ENCODE measurements around the gene SCNN1B. TPM values are rescaled to one million over a fixed set of nuclear protein-coding genes. Genes with fewer than 3 reads are reported as not detected.

SCNN1B gene
- total and polyA plus RNA-seq, 11 donors: 0.15 to 1.1 (median 0.34) TPM; not detected in 6

DNA sequence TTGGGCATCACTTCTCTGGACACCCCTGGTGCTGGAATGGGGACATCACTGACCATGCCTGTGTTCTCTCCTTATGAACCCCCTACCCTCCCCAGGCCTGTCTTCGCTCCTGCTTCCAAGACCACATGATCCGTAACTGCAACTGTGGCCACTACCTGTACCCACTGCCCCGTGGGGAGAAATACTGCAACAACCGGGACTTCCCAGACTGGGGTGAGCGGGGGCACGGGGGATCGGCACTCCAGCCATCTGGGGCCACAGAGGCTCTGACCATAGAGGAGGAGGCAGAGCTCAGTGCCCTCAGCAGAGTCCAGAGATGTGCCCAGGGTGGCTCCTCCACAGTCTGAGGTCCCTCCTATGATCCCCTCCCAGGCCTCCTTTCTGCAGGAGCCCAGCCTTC, 73.5 kb downstream of the SCNN1B start:
- no peaks in the 10 kb centered on the region for H3K4me1 ChIP-seq
- H3K36me3 ChIP-seq: no peaks in the 10 kb centered on the region
- H3K27me3 ChIP-seq: peaks cover 0 to 18% (median 0%) of the 10 kb centered on the region in 9 donors
- DNase-seq: no peak
- TF ChIP-seq CTCF (IDR thresholded peaks at IDR 0.05) (no peak), POLR2A (IDR thresholded peaks at IDR 0.05) (no peak)
- no peaks in the 10 kb centered on the region for H3K9me3 ChIP-seq
- intact Hi-C loops (cut with DNase I): loop anchor here in 1 of 10 donors (10.0 kb wide), 1 partner anchor 59 kb away; no protein-coding TSS in a partner anchor
- H3K4me3 ChIP-seq: no peak overlapping the region
- no peak for ATAC-seq
- 86 to 88% (median 88%) methylated on average over 7 of the region's 7 CpGs for WGBS, 4 donors
- no peak overlapping the region for H3K27ac ChIP-seq

DNA sequence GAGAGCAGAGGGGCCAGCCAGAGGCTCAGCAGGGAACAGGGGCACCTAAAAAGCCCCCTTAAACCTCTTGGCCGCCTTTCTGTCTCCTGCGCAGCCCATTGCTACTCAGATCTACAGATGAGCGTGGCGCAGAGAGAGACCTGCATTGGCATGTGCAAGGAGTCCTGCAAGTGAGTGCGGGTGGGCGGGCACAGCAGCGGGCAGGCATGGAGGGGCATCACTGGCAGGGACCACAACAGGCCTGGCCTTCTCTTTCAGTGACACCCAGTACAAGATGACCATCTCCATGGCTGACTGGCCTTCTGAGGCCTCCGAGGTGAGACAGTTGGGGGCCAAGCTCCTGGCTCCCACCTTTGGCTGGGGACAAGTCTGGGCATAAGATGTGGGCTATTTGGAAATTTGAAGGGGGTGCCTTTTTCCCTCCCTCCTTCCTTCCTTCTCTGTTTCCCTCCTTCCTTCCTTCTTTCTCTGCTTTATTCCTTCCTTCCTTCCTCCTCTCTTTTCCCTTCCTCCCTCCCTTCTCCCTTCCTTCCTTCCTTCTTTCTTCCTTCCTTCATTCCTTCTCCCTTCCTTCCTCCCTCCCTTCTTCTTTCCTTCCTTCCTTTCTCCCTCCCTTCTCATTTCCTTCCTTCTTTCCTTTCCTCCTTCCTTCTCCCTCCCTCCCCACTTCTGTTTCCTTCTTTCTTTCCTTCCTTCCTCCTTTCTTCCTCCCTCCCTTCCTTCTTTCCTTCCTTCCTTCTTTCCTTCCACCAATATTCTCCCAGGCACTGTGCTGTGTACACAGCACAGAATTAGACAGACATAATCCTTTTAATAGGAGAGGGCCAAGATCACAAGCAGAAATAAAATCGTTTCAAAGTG, 75.2 kb downstream of the SCNN1B start:
- intact Hi-C loops (cut with DNase I): loop anchor here in 1 of 10 donors (10.0 kb wide), 1 partner anchor 58 kb away; no protein-coding TSS in a partner anchor
- H3K36me3 ChIP-seq: no peaks in the 10 kb centered on the region
- H3K9me3 ChIP-seq: no peaks in the 10 kb centered on the region
- H3K4me1 ChIP-seq: no peaks in the 10 kb centered on the region
- no peak for TF ChIP-seq POLR2A (IDR thresholded peaks at IDR 0.05)
- no peak for TF ChIP-seq CTCF (IDR thresholded peaks at IDR 0.05)
- WGBS, 4 donors: 87 to 92% (median 92%) methylated on average over 9 of the region's 9 CpGs
- H3K27ac ChIP-seq: no peak overlapping the region
- H3K27me3 ChIP-seq: peaks cover 0 to 8% (median 0%) of the 10 kb centered on the region in 9 donors
- ATAC-seq: no peak
- no peak for DNase-seq
- H3K4me3 ChIP-seq: no peak overlapping the region

DNA sequence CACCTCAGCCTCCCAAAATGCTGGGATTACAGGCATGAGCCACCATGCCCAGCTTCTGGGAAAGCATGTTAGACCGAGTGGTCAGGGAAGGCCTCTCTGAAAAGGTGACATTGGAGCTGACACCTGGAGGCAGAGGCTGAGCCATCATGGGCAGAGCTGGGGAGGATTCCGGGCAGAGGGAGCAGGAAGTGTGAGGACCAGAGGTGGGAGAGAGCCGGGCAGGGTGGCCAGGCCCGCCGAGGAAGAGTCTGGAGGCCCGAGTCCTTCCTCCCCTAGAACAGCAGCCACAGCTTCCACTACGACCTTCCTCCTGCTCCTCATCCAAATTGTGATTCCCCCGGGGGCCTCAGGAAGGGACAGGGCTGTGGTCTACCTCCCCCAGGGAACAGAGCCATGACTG, 76.2 kb downstream of the SCNN1B start:
- Histone ChIP-seq H3K27me3 (peaks cover 0 to 4% (median 0%) of the 10 kb centered on the region in 9 donors), H3K4me1 (no peaks in the 10 kb centered on the region), H3K4me3 (no peak overlapping the region), H3K9me3 (no peaks in the 10 kb centered on the region), H3K27ac (no peak overlapping the region), H3K36me3 (no peaks in the 10 kb centered on the region)
- WGBS, 4 donors: 76 to 80% (median 78%) methylated on average over 5 to 8 of the region's 8 CpGs
- no peak for DNase-seq
- ATAC-seq: no peak
- TF ChIP-seq POLR2A (IDR thresholded peaks at IDR 0.05) (no peak), CTCF (IDR thresholded peaks at IDR 0.05) (no peak)
- intact Hi-C loops (cut with DNase I): loop anchor here in 1 of 10 donors (10.0 kb wide), 1 partner anchor 57 kb away; no protein-coding TSS in a partner anchor

GRCh38 chr16:23378921-23379320, 76.8 kb downstream of the SCNN1B start:
- Histone ChIP-seq H3K4me1 (no peaks in the 10 kb centered on the region), H3K4me3 (no peak overlapping the region), H3K27ac (no peak overlapping the region), H3K27me3 (no peaks in the 10 kb centered on the region), H3K9me3 (no peaks in the 10 kb centered on the region), H3K36me3 (no peaks in the 10 kb centered on the region)
- intact Hi-C loops (cut with DNase I): loop anchor here in 1 of 10 donors (10.0 kb wide), 1 partner anchor 56 kb away; no protein-coding TSS in a partner anchor
- no peak for TF ChIP-seq POLR2A (IDR thresholded peaks at IDR 0.05)
- TF ChIP-seq CTCF (IDR thresholded peaks at IDR 0.05): no peak
- 85 to 92% (median 90%) methylated on average over 5 of the region's 5 CpGs for WGBS, 4 donors
- ATAC-seq: no peak
- DNase-seq: no peak
